GM10847 (cell line): Measurements from ENCODE around the gene LBP.

Experiments used
- POLR2A ChIP-seq: IDR thresholded peaks from 2 replicates; pipeline ENCODE4 v1.6.1; 2011; ENCODE audit not compliant: insufficient read length; ENCODE audit errors: extremely low read depth

Gene LBP, protein sequence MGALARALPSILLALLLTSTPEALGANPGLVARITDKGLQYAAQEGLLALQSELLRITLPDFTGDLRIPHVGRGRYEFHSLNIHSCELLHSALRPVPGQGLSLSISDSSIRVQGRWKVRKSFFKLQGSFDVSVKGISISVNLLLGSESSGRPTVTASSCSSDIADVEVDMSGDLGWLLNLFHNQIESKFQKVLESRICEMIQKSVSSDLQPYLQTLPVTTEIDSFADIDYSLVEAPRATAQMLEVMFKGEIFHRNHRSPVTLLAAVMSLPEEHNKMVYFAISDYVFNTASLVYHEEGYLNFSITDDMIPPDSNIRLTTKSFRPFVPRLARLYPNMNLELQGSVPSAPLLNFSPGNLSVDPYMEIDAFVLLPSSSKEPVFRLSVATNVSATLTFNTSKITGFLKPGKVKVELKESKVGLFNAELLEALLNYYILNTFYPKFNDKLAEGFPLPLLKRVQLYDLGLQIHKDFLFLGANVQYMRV

GRCh38 chr20:38346247-38346651, at the start of gene LBP:
LBP (plus strand) TSS chr20:38346482; CDS start chr20:38346517, 35 bp downstream.
- no peak for TF ChIP-seq POLR2A

DNA sequence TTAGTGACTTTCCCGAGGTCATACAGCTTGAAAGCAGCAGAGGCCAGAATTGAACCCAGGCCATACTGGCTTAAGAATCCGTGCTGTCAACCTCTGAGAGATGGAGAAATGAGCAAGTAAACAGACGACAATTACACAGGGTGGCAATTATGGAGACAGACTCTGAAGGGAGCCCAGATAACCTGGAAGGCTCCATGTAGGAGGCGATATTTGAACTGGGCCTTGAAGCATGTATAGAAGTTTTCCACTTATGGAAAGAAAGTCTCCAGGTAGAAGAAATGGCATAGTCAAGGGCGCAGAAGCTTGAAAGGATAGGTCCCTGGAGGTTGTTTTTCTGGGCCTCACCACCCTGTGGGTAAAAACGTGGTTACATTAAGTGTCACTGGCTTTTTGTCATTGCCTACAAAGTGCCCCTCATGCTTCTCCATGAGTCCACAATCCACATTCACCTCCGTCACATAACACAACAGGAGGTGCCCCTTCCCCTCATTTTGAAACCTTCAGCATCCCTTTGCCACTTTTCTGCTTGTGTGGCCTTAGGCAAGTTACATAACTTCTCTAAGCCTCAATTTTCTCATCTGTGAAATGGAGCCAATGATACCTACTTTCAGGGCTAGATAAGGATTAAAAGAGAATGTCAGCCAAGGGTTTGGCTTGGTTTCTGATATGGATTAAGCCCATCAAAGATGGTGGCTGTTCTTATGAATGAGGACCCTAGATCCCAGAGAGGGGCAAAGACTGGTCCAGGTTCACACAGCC, 48.2 kb upstream of the LBP start:
- TF ChIP-seq POLR2A: no peak

DNA sequence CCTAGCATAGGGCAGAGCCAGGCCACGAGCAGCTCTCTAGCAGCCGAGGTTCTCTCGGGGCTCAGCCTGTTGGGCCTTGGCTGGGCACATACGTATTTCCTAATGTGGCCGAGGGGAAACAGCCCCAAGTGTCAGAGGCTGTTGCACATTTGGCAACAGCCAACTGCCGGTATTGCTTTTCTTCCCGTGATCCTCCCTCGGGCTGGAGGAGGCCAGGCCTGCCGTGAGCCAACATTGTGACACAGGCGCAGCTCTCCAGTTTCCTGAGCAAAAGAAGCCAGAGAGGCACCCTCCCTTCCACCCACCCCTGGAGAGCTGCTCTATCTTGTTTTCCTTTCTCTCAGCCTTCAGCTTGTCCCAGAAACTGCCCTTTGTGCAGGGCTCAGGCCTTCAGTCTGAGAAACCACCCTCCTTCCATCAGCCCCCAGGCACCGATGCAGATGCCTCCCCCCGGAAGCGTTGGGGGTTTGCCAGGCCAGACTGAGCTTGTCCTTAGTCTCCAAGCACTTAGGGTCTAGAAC, 47.5 kb upstream of the LBP start:
- TF ChIP-seq POLR2A: no peak

GRCh38 chr20:38299963-38300362, 46.3 kb upstream of the LBP start:
- no peak for TF ChIP-seq POLR2A

GRCh38 chr20:38300438-38300837, 45.8 kb upstream of the LBP start:
- no peak for TF ChIP-seq POLR2A

DNA sequence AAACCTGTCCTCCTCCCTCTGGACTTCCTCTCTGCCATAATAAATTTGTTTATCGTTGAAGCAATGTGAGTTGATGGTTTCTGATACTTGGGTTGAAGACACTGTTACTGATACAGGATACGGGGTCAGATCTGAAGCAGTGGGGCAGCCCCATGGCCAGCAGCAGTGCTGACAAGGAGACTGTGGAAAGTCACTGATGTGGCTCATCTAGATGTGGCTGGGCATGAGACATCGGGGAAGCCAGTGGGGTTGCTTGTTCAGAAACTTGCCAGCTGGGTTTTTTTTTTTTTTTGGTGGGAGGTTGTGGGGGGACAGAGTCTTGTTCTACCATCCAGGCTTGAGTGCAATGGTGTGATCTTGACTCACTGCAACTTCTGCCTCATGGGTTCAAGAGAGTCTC, 45.0 kb upstream of the LBP start:
- TF ChIP-seq POLR2A: no peak

DNA sequence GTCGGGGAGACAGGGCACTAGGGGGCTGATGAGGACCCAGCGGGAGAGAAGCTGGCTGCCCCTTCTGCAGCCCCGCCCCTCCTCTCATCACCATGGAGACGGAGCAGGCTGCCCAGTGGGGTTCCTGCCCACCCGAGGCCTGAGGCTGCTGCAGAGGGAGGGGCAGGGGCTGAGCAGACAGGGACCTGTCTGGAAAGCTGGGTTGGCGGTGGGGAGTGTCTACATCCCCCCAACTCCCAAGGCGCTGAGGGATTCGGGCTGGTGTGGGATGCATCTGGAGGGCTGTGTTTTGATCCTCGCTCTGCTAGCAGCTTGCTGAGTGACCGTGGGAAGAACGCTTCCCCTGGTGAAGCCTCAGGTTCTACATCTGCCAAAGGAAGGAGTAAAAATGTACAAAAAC, 43.5 kb upstream of the LBP start:
- no peak for TF ChIP-seq POLR2A

GRCh38 chr20:38303908-38304379, 42.3 kb upstream of the LBP start, which contains the start of gene BPI:
BPI (plus strand) TSS chr20:38304156; CDS start chr20:38304224, 68 bp downstream.
- TF ChIP-seq POLR2A: no peak

DNA sequence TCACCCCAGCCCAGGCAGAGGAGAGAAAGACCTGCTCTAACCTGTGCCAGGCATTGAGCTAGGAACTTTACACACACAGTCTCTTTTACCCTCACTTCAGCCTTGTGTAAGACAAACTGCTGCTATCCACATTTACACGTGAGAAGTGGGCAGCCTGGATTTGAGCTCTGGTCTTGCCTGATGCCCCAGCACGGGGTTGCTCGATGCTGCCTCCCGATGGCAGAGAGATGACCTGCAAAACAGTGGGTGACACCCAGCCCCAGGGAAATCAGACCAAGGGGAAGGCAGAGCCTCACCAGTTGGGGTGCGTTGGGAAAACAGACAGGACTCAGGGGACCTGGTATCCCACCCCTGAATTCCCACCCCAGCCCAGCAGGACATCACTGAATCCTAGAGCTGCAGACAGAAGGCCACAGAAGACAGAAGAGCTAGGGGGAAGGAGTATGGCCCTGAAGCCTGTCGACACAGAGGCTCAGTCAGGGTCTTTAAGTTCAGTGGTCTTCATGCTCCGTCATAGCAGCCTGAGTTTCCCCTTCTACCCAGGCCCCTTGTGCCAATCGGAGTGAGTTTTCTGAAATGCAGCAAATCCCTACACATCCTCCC, 41.3 kb upstream of the LBP start:
- no peak for TF ChIP-seq POLR2A

DNA sequence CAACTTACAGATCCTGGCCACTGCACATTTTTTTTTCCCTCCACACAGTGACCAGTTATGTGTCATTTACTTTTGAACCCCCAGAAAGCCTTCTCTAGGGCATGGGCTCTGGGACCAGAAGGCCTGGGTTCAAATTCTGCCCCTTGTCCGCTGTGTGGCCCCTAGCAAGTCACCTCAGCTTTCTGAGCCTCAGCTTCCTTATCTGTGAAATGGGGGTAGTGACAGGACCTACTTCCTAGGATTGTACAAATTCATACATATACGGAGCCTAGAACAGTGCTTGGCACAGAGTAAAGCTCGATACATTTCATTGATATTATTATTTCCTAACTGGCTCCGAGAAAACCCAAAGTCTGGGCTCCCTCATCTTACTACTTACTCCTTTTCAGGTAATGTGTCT, 40.7 kb upstream of the LBP start:
- no peak for TF ChIP-seq POLR2A

DNA sequence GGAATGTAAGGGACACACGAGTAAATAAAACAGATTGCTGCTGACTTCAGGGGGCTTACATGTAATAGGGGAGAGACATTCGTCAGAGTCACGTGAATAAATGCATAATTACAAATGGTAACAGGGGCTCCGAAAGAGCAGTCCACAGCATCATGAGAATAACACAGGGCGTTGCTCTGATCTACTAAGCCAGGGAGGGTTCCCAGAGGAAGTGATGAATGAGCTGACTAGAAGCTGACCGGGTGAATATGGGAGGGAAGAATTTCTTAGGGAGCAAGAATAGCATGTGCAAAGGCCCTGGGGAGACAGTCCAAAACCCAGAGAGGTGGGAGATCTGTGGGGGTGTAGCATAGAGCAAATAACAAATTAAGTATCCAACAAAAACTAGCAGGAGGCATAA, 39.9 kb upstream of the LBP start:
- TF ChIP-seq POLR2A: no peak

- TF ChIP-seq POLR2A: no peak
These were observed 38.8 kb upstream of the LBP start for GRCh38 chr20:38307371-38308046.

- no peak for TF ChIP-seq POLR2A
These were observed 38.2 kb upstream of the LBP start for GRCh38 chr20:38308047-38308438.

DNA sequence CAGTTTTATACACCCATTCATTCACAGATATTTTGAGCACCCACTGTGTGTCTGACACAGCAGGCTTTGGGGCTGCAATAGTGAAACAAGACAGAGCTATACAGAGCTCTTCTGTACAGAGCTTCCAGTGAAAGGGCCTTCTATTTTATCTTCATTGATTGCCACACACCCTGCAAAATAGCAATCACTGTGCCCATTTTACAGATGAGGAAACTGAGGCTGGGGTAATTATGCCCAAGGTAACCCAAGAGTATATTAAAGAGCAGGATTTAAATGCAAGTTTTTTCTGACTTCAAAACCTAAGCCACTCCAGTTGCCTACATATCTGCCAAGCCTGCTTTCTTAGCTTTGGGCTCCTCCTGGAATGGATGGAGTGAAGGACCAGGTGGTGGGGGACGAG, 37.8 kb upstream of the LBP start:
- TF ChIP-seq POLR2A: no peak

DNA sequence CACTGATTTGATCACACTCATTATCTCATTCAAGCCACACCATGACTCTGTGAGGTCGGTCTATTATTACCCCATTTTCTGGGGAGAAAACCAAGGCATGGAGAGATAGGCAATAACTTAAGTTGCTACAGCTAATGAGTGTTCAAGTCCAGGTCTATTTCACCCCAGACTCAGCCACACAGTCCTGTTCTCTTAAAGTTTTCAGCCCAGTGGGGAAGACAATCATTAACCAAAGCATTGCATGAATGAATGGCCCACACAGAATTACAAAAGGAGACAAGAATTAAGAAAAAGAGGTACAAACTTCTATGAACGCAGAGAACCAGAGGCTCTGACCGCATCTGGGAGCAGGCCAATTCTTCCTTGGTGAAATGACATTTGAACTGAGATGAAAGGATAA, 35.2 kb upstream of the LBP start:
- no peak for TF ChIP-seq POLR2A
